HG02870 (cell line): ENCODE measurements around the gene AIFM2.
A peak's percentile ranks its signal among the peaks of the same experiment; 100 is the strongest.
"Not testable (repeated sequence)": the region's sequence is repeated elsewhere in the genome, so short reads cannot be mapped to it uniquely, and the experiment has no call there.

Source experiments
- ATAC-seq: cut with Tn5 transposase; IDR thresholded peaks from one replicate; pipeline ENCODE4 v1.9.1; 2021; ENCODE audit warnings: mild to moderate bottlenecking, moderate library complexity; ENCODE audit not compliant: unreplicated experiment

AIFM2 gene

GRCh38 chr10:70123817-70124216, 8.8 kb downstream of the AIFM2 start:
- ATAC-seq = no peak

- ATAC-seq = not testable (repeated sequence)
Measured at GRCh38 chr10:70123166-70123565, 9.5 kb downstream of the AIFM2 start.

- no peak for ATAC-seq
Measured at GRCh38 chr10:70122742-70123141, 9.9 kb downstream of the AIFM2 start.

- ATAC-seq = no peak
Measured at GRCh38 chr10:70121281-70121949, 11.2 kb downstream of the AIFM2 start.

GRCh38 chr10:70120417-70120816, 12.2 kb downstream of the AIFM2 start:
- no peak for ATAC-seq

GRCh38 chr10:70119623-70120022, 13.0 kb downstream of the AIFM2 start:
- ATAC-seq = no peak

GRCh38 chr10:70119197-70119596, 13.4 kb downstream of the AIFM2 start:
- no peak for ATAC-seq

GRCh38 chr10:70118196-70118595, 14.4 kb downstream of the AIFM2 start:
- no peak for ATAC-seq

- ATAC-seq = no peak
Measured at GRCh38 chr10:70117646-70118045, 15.0 kb downstream of the AIFM2 start.

GRCh38 chr10:70115948-70116682, 16.5 kb downstream of the AIFM2 start:
- ATAC-seq = no peak

- ATAC-seq = no peak
Measured at GRCh38 chr10:70114902-70115301, 17.7 kb downstream of the AIFM2 start.

GRCh38 chr10:70112071-70112470, 20.6 kb downstream of the AIFM2 start:
- no peak for ATAC-seq

GRCh38 chr10:70111496-70111895, 21.1 kb downstream of the AIFM2 start:
- no peak for ATAC-seq

GRCh38 chr10:70109064-70109729, 23.4 kb downstream of the AIFM2 start:
- ATAC-seq = no peak

- ATAC-seq = peak; percentile 85
Measured at GRCh38 chr10:70106958-70107791, 25.4 kb downstream of the AIFM2 start.

- no peak for ATAC-seq
Measured at GRCh38 chr10:70101668-70102067, 31.0 kb downstream of the AIFM2 start.

GRCh38 chr10:70101068-70101562, 31.5 kb downstream of the AIFM2 start:
- ATAC-seq = not testable (repeated sequence)

- no peak for ATAC-seq
Measured at GRCh38 chr10:70098271-70098670, 34.4 kb downstream of the AIFM2 start.

- no peak for ATAC-seq
Measured at GRCh38 chr10:70097459-70097858, 35.2 kb downstream of the AIFM2 start.

- no peak for ATAC-seq
Measured at GRCh38 chr10:70096705-70097420, 35.8 kb downstream of the AIFM2 start.
